Retinal pigment epithelial cell (primary cell): ENCODE data around the gene S100A2.
A peak's percentile ranks its signal among the peaks of the same experiment; 100 is the strongest.

Experiments used
- DNase-seq: peaks from one replicate; pipeline ENCODE4 v3.0.0-alpha.2; 2010; ENCODE audit warnings: low read depth
- H3K4me3 ChIP-seq: 2 replicates; pipeline ENCODE4 v1.5.1; 2011; ENCODE audit warnings: mild to moderate bottlenecking, low read length, control low read depth, moderate library complexity
- CTCF ChIP-seq: conservative IDR thresholded peaks from 2 replicates; pipeline ENCODE4 v1.5.1; 2011; ENCODE audit warnings: low read depth, low read length, control low read depth, inconsistent platforms

S100A2 gene

GRCh38 chr1:153612111-153612754 lies 46.6 kb upstream of the S100A2 start:
- TF ChIP-seq CTCF = no peak
- DNase-seq = no peak
- peak overlapping the region; percentile 70 for H3K4me3 ChIP-seq

DNA sequence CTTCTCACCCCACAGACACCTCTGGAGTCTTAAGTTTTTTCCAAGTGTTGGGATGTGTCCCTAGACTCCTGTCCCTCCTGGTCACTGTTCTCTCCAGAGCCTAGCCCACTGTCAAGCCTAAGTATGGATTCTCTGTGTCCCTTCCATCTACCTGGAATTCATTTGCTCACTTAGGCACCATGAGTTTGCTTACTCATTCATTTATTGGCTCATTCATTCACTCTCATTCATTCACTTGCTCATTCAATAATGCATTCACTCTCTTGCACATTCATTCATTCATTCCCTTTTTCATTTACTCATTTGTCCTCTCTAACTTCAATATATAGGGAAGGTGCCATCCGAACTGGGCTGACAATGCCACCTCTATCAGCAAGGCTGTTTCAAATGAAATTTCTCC lies 45.7 kb upstream of the S100A2 start:
- peak overlapping the region; percentile 70 for H3K4me3 ChIP-seq
- no peak for DNase-seq
- no peak for TF ChIP-seq CTCF

DNA sequence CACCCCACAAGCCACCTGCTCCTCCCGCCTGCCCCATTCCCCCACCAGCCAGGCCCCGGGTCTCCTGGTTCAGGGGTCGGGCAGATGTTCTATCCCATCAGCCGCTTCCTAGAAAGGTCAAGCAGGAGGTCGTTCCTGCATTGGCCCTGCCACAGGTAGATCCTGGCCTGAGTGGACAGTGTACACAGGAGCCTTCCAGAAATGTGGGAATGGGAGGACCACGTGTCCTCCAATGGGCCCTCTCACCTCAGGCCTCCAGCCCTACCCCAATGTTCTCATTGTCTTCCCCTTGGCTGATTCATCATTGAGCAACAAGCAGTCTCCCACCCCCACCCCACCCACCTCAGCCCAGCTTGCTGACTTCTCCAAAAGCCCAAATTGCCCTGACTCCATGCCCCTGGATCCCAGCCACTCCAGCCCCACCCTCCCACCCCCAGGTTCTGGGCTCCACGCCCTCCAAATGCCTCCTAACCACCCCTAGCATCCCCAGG lies 45.2 kb upstream of the S100A2 start:
- no peak overlapping the region for H3K4me3 ChIP-seq
- no peak for DNase-seq
- no peak for TF ChIP-seq CTCF

GRCh38 chr1:153610334-153610733 lies 44.7 kb upstream of the S100A2 start:
- DNase-seq = no peak
- no peak for TF ChIP-seq CTCF
- no peak overlapping the region for H3K4me3 ChIP-seq

DNA sequence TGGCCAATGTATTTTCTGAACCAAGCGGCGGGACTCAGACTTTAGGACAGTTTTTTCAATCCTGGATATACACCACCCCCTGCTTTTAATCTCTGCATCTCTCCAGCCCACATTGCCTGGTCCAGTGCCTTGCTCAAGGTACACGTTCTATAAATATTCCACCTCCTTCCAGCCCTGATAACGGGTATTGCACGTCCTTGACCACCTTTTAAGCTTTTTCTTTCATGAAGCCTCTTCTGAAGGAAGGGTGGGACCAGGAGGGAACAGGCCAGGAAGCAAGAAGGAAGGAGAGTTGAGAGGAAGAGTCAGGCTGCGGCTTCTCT lies 43.9 kb upstream of the S100A2 start:
- no peak for DNase-seq
- no peak overlapping the region for H3K4me3 ChIP-seq

DNA sequence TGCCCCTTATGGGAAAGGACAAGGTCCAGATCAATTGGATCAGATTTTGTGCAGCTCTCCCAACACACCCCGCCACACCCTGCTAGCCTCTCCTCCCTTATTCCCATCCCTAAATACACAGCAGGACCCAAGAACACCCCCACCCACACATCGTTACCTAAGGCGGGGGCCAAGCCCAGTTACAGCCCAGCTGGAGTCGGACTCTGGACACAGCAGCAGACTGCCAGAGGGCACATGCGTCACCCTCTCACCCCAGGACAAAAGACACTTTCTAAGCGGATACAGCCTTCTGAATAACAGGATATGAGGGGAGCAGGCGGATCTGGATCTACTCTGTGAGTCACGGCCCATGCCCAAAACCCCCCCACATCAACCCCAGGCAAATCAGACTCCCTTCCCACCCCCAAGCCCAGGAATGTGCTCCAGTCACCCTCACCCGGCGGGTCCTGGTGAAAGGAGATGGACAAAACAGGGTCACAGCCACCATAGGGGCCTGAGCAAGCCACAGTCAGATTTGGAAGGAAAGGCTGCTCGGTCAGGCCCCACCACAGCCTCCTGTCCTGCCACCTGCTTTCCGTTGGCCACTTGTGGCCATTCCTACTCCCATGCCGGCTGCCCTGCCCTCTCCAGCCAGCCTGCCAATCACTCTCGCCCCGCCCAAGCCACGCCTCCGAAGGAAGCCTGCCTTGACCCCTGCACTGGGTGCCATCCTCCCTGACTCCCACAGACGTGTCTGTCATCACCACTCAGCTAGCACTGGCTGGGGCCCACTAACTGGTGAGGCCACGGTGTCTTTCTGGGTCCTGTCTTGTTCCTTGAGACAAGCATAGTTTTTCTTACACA lies 43.3 kb upstream of the S100A2 start:
- no peak for TF ChIP-seq CTCF
- peak overlapping the region; percentile 48 for H3K4me3 ChIP-seq
- DNase-seq = peak; percentile 74

More for the DNA sequence above, 43.9 kb upstream of the S100A2 start:
- no peak for TF ChIP-seq CTCF

GRCh38 chr1:153608089-153608682 lies 42.5 kb upstream of the S100A2 start:
- TF ChIP-seq CTCF = no peak
- no peak for DNase-seq
- peak overlapping the region; percentile 48 for H3K4me3 ChIP-seq
